ENCODE results near the gene GCSAM.

- TF ChIP-seq, protein P1, sequence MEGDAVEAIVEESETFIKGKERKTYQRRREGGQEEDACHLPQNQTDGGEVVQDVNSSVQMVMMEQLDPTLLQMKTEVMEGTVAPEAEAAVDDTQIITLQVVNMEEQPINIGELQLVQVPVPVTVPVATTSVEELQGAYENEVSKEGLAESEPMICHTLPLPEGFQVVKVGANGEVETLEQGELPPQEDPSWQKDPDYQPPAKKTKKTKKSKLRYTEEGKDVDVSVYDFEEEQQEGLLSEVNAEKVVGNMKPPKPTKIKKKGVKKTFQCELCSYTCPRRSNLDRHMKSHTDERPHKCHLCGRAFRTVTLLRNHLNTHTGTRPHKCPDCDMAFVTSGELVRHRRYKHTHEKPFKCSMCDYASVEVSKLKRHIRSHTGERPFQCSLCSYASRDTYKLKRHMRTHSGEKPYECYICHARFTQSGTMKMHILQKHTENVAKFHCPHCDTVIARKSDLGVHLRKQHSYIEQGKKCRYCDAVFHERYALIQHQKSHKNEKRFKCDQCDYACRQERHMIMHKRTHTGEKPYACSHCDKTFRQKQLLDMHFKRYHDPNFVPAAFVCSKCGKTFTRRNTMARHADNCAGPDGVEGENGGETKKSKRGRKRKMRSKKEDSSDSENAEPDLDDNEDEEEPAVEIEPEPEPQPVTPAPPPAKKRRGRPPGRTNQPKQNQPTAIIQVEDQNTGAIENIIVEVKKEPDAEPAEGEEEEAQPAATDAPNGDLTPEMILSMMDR (conservative IDR thresholded peaks at IDR 0.05; ENCODE audit: low read length), result no peak
- no peak for TF ChIP-seq EZH2phosphoT487 (IDR thresholded peaks at IDR 0.05; ENCODE audit: borderline replicate concordance)
Observed at GRCh38 chr3:112090887-112091586, 42.0 kb downstream of the GCSAM start.

All from Loucy (cell line).